GM21447 (cell line): ENCODE data around the gene CSTA.

Experiments used
- ATAC-seq: cut with Tn5 transposase; IDR thresholded peaks from one replicate; pipeline ENCODE4 v1.9.1; 2021; ENCODE audit not compliant: unreplicated experiment

The CSTA gene

GRCh38 chr3:122324871-122325323, at the start of gene CSTA:
Gene CSTA (plus strand): TSS chr3:122325248. CDS start chr3:122325293, 45 bp downstream.
- ATAC-seq = no peak

GRCh38 chr3:122281891-122282290, 43.2 kb upstream of the CSTA start:
- no peak for ATAC-seq

- ATAC-seq = no peak
These were observed 41.1 kb upstream of the CSTA start for GRCh38 chr3:122283796-122284445.

GRCh38 chr3:122284486-122284885, 40.6 kb upstream of the CSTA start:
- no peak for ATAC-seq

GRCh38 chr3:122294359-122294758, 30.7 kb upstream of the CSTA start:
- no peak for ATAC-seq

DNA sequence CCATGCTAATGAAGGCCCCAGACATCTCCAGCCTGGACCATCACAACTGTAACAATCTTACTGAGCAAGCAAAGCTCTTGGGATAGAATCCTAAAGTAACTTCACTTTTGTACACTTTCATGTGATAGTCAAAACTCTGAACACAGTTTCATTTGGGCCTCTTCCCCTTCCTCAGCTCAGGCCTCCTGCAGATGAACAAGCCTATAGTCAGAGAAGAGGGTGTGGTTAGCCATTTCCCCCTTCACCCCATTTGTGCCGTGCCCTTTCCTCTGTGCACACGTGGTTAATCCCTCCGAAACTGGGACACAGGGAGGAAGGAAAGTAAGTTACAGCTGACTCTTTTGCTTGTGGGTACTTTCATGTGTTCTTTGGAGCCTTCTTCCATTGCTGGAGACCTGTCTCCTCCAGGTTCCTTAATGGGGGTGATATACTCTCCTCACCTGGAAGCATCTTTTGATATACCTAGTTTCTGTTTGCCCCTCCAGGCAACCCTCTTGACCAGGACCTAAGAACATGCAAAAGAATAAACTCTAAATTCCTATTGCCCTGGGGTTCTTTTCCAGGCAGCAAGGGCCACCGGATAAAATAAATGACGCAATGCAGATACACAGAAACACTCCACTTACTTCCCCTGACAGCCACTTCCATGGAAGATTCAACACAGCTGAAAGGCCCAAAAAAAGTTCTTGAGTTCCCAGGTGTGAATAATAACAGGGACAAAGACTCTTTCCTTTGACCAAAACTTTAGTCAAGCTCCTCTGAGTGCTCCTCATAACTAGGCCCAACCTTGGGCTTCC, 29.6 kb upstream of the CSTA start:
- ATAC-seq = no peak

GRCh38 chr3:122298239-122298638, 26.8 kb upstream of the CSTA start:
- peak; percentile 64 for ATAC-seq

- ATAC-seq = no peak
These were observed 25.8 kb upstream of the CSTA start for GRCh38 chr3:122299215-122299614.

DNA sequence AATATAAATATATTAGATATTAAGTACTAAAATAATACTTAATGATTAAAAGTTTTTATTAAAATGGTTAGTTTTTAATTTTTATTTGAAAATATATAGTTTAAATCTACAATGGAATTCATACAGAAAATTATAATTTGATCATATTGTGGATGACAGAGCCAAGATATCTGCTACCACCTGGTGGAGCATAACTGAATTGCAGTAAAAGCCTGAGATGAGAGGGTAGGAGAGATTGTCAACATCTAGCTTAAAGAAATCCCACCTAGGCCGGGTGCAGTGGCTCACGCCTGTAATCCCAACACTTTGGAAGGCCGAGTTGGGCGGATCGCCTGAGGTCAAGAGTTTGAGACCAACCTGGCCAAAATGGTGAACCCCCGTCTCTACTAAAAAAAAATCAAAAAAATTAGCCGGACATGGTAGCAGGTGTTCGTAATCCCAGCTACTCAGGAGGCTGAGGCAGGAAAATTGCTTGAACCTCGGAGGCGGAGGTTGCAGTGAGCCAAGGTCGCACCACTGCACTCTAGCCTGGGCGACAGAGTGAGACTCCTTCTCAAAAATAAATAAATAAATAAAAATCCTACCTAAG, 25.1 kb upstream of the CSTA start:
- no peak for ATAC-seq

- ATAC-seq = peak; percentile 40
These were observed 24.0 kb upstream of the CSTA start for GRCh38 chr3:122301063-122301462.

DNA sequence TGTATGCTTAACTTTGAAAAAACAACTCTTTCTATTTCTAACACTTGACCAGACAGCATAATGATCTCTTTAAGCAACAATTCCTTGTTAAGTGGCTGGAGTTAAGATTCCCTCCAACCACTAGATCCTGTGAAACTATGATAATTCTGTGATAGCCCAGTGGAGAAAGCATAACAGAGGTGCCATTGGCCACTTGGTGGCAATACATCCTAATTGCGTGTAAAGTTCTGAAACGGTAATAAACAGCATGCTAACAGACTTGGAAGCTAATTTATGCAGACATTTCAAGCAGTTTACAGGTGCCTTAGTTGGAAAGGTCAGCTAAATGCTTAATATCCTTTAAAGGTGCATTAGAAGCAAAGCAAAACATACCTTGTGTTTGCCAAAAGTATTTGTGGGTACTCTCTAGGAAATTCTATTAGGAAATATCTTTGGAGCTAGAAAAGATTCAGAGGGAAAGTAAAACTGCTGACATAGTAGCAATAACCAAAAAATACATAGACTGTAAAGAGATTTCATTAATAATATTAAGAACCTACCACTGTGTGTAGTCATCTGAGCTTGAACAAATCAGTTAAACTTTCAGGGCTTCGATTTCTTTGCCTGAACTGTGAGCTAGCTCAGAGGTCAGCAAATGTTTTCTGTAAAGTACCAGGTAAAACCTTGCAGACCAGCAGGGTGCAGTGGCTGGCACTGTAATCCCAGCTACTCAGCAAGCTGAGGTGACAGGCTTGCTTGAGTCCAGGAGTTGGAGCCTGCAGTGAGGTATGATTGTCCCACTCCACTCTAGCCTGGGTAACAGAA, 19.0 kb upstream of the CSTA start:
- no peak for ATAC-seq

GRCh38 chr3:122306622-122306953, 18.5 kb upstream of the CSTA start:
- no peak for ATAC-seq

- ATAC-seq = no peak
These were observed 17.9 kb upstream of the CSTA start for GRCh38 chr3:122307094-122307687.

DNA sequence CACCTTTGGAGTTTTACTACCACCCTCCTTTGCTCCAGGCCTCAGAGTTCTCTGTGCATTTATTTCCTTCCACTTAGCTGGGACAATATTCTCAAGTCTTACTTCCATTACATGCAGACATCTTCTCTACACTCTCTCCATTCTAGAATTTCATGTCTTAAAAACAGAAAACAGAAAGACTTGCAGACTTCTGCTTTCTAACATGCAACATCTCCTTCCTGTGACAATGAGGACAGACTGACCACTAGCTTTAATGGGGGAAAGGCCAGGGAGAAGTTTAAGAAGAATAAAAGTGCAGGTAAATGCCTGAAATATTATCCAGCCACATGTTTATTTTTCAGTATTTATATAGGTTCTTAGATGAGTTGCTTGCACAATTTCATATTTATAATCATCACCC, 17.1 kb upstream of the CSTA start:
- no peak for ATAC-seq

DNA sequence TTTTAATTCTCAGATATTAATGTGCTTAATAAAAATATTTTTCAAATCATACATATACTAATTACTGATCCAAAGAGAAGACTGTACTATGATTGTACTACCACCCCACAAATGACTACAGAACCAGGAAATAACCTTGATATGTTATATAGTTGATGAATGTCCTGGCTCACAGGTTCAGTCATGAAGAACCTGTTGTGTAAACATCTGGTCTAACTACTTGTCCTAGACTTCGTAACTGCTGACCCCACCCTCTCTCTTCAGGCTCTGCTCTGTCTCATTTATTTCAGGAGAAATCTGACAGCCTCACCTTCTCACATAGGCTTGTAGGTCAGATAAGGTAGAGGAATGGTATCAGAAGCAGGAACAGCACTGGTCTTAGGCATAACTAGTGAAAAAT, 14.7 kb upstream of the CSTA start:
- ATAC-seq = no peak

GRCh38 chr3:122312826-122313225, 12.2 kb upstream of the CSTA start:
- no peak for ATAC-seq

DNA sequence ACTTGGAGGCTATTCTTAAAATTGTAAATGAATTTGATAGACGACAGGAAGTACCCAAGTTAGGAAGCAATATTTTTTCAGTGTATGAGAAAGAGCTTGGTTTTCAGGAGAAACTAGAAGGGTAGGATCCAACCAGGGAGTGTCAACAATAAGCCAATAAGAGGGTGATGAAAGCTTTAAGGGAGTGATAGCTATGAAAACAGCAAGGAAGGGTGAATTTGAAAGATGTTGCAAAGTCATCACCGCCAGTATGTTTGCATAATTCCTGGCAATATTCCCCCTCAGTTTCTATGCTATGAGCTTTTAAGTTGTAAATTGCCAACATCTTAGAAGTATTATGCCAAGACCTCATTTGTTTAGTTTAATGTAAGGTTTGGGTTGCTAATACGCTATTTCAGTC, 11.8 kb upstream of the CSTA start:
- ATAC-seq = no peak

- no peak for ATAC-seq
These were observed 10.7 kb upstream of the CSTA start for GRCh38 chr3:122314228-122314876.

DNA sequence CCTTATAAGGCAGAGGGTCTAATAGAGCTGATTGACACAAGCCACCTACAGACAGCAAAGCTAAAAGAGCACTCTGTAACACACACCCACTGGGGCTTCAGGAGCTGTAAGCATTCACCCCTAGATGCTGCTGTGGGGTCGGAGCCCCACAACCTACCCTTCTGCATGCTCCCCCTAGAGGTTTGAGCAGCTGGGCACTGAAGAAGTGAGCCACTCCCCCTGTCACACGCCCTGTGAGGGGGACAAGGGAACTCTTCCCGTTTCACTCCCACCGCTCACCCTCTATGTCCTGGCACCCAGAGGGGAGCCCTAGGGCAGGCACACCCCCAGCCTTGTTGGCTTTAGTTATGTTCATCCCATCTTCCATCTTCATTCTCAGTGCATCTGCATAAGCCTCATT, 9.4 kb upstream of the CSTA start:
- ATAC-seq = no peak

DNA sequence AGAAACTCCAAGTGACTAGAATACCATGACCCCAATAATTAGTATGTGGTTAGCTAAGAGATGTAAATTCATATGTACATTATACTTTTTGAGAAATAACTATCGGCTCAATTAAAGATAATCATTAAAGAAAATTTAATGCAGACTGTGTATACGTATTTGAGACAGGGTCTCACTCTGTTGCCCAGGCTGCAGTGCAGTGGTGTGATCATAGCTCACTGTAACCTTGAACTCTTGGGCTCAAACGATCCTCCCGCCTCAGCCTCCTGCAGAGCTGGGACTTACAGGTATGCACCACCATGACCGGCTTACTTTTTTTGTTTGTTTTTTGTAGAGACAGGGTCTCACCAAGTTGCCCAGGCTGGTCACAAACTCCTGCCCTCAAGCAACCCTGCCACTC, 8.7 kb upstream of the CSTA start:
- no peak for ATAC-seq

- no peak for ATAC-seq
These were observed 6.4 kb upstream of the CSTA start for GRCh38 chr3:122318620-122319019.
